GM12878 (cell line): Measurements from ENCODE around the gene PALMD. TPM values are rescaled to one million over a fixed set of nuclear protein-coding genes. Genes with fewer than 3 reads are reported as not detected.

Source experiments
- ATAC-seq: fragments of 200-7000 bp; cut with Tn5 transposase; 3 replicates; pipeline ENCODE4 v1.9.1; 2020; ENCODE audit warnings: mild to moderate bottlenecking, moderate library complexity
- BruUV-seq: library from RNA; stranded (reverse); fragments of 400-500 nt; replicated peaks from 2 replicates; lab custom pipeline; 2021; lab: Mats Ljungman, UMichigan
- CTCF ChIA-PET: fragments of 300-600 bp; sonication (Branson Sonifier 250); formaldehyde crosslinking; extraction: SDS; loops from one replicate; lab custom pipeline; 2021; ENCODE audit warnings: inconsistent platforms; lab: Yijun Ruan, JAX
- POLR2A ChIA-PET: fragments of 350-600 bp; formaldehyde crosslinking; extraction: SDS; loops from one replicate; lab custom pipeline; 2021; ENCODE audit warnings: inconsistent platforms; lab: Charles Lee
- RAD21 ChIA-PET: fragments of 300-600 bp; sonication (Branson Sonifier 250); formaldehyde crosslinking; loops from one replicate; lab custom pipeline; 2023; ENCODE audit warnings: antibody characterized with exemption; ENCODE audit not compliant: unreplicated experiment; lab: Charles Lee
- SMC1A ChIA-PET: fragments of 300-600 bp; sonication (Branson Sonifier 250); formaldehyde crosslinking; loops from one replicate; lab custom pipeline; 2023; ENCODE audit not compliant: unreplicated experiment, uncharacterized antibody; lab: Charles Lee
- DNase-seq: peaks from one replicate; pipeline ENCODE4 v3.0.0-alpha.2; 2011; ENCODE audit warnings: low read depth, low spot score
- FAIRE-seq: peaks from 3 replicates; lab custom pipeline; 2011; peaks lifted over from hg19 to GRCh38; lab: Jason Lieb, UNC
- H2AFZ ChIP-seq: 2 replicates; pipeline ENCODE4 v1.6.0; 2011; ENCODE audit warnings: low read depth, low read length, control low read depth; ENCODE audit not compliant: control insufficient read depth
- H3K27ac ChIP-seq: 2 replicates; pipeline ENCODE4 v1.5.1; 2011; ENCODE audit warnings: control low read depth; ENCODE audit not compliant: control insufficient read depth, insufficient read depth
- H3K27me3 ChIP-seq, 2 experiments: replicated peaks in 1 of 2; 2 replicates each; pipeline versions ENCODE4 v1.6.0 to v1.6.1; 2011; ENCODE audit warnings: low read length in 1 of 2; ENCODE audit not compliant: control insufficient read depth in 2 of 2, insufficient read depth in 2 of 2
- H3K36me3 ChIP-seq, 2 experiments: 2 replicates each; pipeline ENCODE4 v1.5.1; 2011; ENCODE audit warnings: low read length in 1 of 2; ENCODE audit not compliant: control insufficient read depth in 2 of 2, insufficient read depth in 2 of 2
- H3K4me1 ChIP-seq: 2 replicates; pipeline ENCODE4 v1.6.1; 2011; ENCODE audit warnings: mild to moderate bottlenecking, low read length, moderate library complexity, mixed read lengths; ENCODE audit not compliant: control insufficient read depth, insufficient read depth
- H3K4me2 ChIP-seq: 2 replicates; pipeline ENCODE4 v1.6.0; 2011; ENCODE audit warnings: control low read depth; ENCODE audit not compliant: control insufficient read depth, insufficient read depth
- H3K4me3 ChIP-seq: fragments of 200-600 bp; sonication (generic); 2 replicates; pipeline ENCODE4 v1.5.1; 2016
- H3K79me2 ChIP-seq: 2 replicates; pipeline ENCODE4 v1.6.0; 2011; ENCODE audit warnings: low read length; ENCODE audit not compliant: control insufficient read depth, insufficient read depth
- H3K9ac ChIP-seq: 2 replicates; pipeline ENCODE4 v1.8.0; 2011; ENCODE audit warnings: low read length, control low read depth, mixed read lengths; ENCODE audit not compliant: control insufficient read depth, insufficient read depth
- H3K9me3 ChIP-seq: replicated peaks from 3 replicates; pipeline ENCODE4 v1.5.1; 2011; ENCODE audit warnings: mild to moderate bottlenecking, low read length; ENCODE audit not compliant: control insufficient read depth, insufficient read depth
- H4K20me1 ChIP-seq: 2 replicates; pipeline ENCODE4 v1.6.0; 2011; ENCODE audit not compliant: control insufficient read depth, insufficient read depth
- BMI1 ChIP-seq: fragments of 450-650 bp; IDR thresholded peaks from 2 replicates; pipeline ENCODE4 v1.6.1; 2016; ENCODE audit warnings: mild to moderate bottlenecking, moderate library complexity, borderline replicate concordance
- CBFB ChIP-seq: IDR thresholded peaks from 2 replicates; pipeline ENCODE4 v1.6.1; 2016; ENCODE audit warnings: antibody characterized with exemption, low read depth
- CHD4 ChIP-seq: fragments of 200-600 bp; sonication (generic); IDR thresholded peaks from 2 replicates; pipeline ENCODE4 v1.6.1; 2016; ENCODE audit warnings: mild to moderate bottlenecking
- EED ChIP-seq: sonication (generic); IDR thresholded peaks from 2 replicates; pipeline ENCODE4 v1.6.1; 2016; ENCODE audit warnings: antibody characterized with exemption, low read depth
- IKZF2 ChIP-seq, 2 experiments: fragments of 450-650 bp; IDR thresholded peaks; 2 replicates each; pipeline ENCODE4 v1.6.1; 2017; ENCODE audit warnings: mild to moderate bottlenecking in 2 of 2, moderate library complexity in 2 of 2
- MYC ChIP-seq: IDR thresholded peaks from 2 replicates; pipeline ENCODE4 v1.6.1; 2011; ENCODE audit warnings: mild to moderate bottlenecking, low read length, moderate library complexity, inconsistent platforms; ENCODE audit not compliant: insufficient read depth, insufficient replicate concordance, insufficient read length, severe bottlenecking
- NR2C2 ChIP-seq: IDR thresholded peaks from 2 replicates; pipeline ENCODE4 v1.6.1; 2011; ENCODE audit warnings: borderline replicate concordance, low read depth; ENCODE audit not compliant: control insufficient read depth, insufficient read length
- PAX5 ChIP-seq: IDR thresholded peaks from 2 replicates; pipeline ENCODE4 v1.6.1; 2011; ENCODE audit warnings: low read depth, low read length, borderline replicate concordance
- POU2F2 ChIP-seq: IDR thresholded peaks from 3 replicates; pipeline ENCODE4 v1.6.1; 2011; ENCODE audit warnings: low read depth, mild to moderate bottlenecking, low read length, borderline replicate concordance
- RAD21 ChIP-seq: IDR thresholded peaks from 2 replicates; pipeline ENCODE4 v1.6.1; 2011; ENCODE audit warnings: mild to moderate bottlenecking, low read depth, low read length, moderate library complexity; ENCODE audit not compliant: insufficient read depth
- SPI1 ChIP-seq: IDR thresholded peaks from 2 replicates; pipeline ENCODE4 v1.6.1; 2011; ENCODE audit warnings: low read depth, mild to moderate bottlenecking, low read length, moderate library complexity, borderline replicate concordance; ENCODE audit not compliant: insufficient read depth
- SRF ChIP-seq, 2 experiments: IDR thresholded peaks; 2 replicates each; pipeline ENCODE4 v1.6.1; 2011; ENCODE audit warnings: low read depth in 2 of 2, low read length in 2 of 2, mild to moderate bottlenecking in 1 of 2, moderate library complexity in 1 of 2
- STAT3 ChIP-seq: IDR thresholded peaks from 2 replicates; pipeline ENCODE4 v1.6.1; 2011; ENCODE audit warnings: low read depth, low read length, improper control_type of control experiment
- TCF3 ChIP-seq: IDR thresholded peaks from 2 replicates; pipeline ENCODE4 v1.6.1; 2012; ENCODE audit warnings: low read depth, mild to moderate bottlenecking, low read length, borderline replicate concordance; ENCODE audit not compliant: insufficient read depth
- YY1 ChIP-seq: IDR thresholded peaks from 2 replicates; pipeline ENCODE4 v1.6.1; 2011; ENCODE audit warnings: low read depth, mild to moderate bottlenecking, low read length
- ZNF274 ChIP-seq: IDR thresholded peaks from one replicate; pipeline ENCODE4 v1.8.0; 2011; ENCODE audit not compliant: insufficient read length, insufficient read depth
- WGBS: methylation state at CpG from one replicate; pipeline ENCODE4 v1.1.6; 2016; ENCODE audit warnings: low lambda C conversion rate; ENCODE audit not compliant: insufficient replicate concordance, insufficient coverage; ENCODE audit errors: missing lambda C conversion rate; 5-methylcytosine and 5-hydroxymethylcytosine counted together
- in situ Hi-C: fragments of 300-500 bp; cut with MboI; formaldehyde crosslinking; loops from 9 replicates; pipeline ENCODE4 v1.14.3; 2018; ENCODE audit warnings: mixed read lengths
- intact Hi-C: fragments of 100-400 bp; cut with micrococcal nuclease; formaldehyde crosslinking; loops from one replicate; pipeline ENCODE4 v1.14.2; 2022; ENCODE audit not compliant: unreplicated experiment
- polyA plus RNA-seq, 11 experiments: library from polyadenylated mRNA; depleted of rRNA in 4 of 11; unstranded in 6 of 11; stranded (reverse) in 5 of 11; fragments of >200 nt; fragmentation: Nextera tagmentation in 4 of 11; fragmentation: Illumina TruSeq in 1 of 11; extraction: Ambion mirVana in 4 of 11; extraction: Trizol in 1 of 11; gene quantifications; 1 replicate in 1 of 11; 2 replicates in 10 of 11; pipeline versions ENCODE4 v1.2.1 to v1.2.3, GENCODE V29; 2011 to 2016; ENCODE audit warnings: inconsistent platforms in 2 of 11, missing spikeins in 2 of 11, low read depth in 1 of 11
- total RNA-seq, 4 experiments: library from RNA; depleted of rRNA in 3 of 4; stranded (reverse); fragments of >200 nt in 3 of 4; fragmentation: Illumina TruSeq in 1 of 4; extraction: Trizol in 1 of 4; gene quantifications; 2 replicates each; pipeline versions ENCODE4 v1.2.1 to v1.2.3, GENCODE V29; 2013 to 2021
- TF ChIP-seq, protein P1 (sequence below): fragments of 450-650 bp; formaldehyde crosslinking; IDR thresholded peaks from 2 replicates; pipeline ENCODE4 v1.4.0; 2020; ENCODE audit warnings: mild to moderate bottlenecking, moderate library complexity
- TF ChIP-seq, protein P2 (sequence below): fragments of 450-650 bp; formaldehyde crosslinking; IDR thresholded peaks from 2 replicates; pipeline ENCODE4 v1.5.0; 2022; ENCODE audit warnings: mild to moderate bottlenecking, missing genetic modification characterization

The PALMD gene
- total and polyA plus RNA-seq, 10 of the 15 experiments (the other 5 are each of a cell fraction or from before 2014, with no cell fraction given), result under 0.01 to 0.09 (median 0.04) TPM; not detected in 4

DNA sequence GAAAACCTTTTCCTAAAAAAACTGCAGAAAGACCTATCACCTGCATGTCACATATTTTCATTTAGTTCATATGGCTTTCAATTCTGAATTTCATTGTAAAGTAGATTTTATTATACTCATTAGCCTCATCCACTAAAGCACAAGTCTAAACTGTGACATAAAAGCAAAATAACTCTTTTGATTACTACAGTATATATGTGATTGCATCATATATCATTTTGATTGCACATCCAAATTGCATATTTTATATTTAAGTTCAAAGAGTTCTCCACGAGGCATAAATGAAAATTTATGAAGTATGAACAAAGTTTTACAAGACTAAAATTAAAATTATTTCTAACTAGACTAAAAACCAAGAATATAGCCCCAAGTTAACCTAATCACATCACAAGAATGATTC, 19.3 kb downstream of the PALMD start:
- POLR2A ChIA-PET, result no interaction called here
- CTCF ChIA-PET, result interaction anchor here (0.6 to 1.8 kb wide), 3 partner anchors 9 to 568 kb away, joined by 4 to 5 read pairs (median 4); no protein-coding TSS in a partner anchor
- Histone ChIP-seq H2AFZ (no peak overlapping the region), H3K4me2 (no peak overlapping the region), H3K9ac (no peak overlapping the region), H3K36me3 (no peaks in the 10 kb centered on the region), H3K4me1 (no peaks in the 10 kb centered on the region), H3K9me3 (no peaks in the 10 kb centered on the region), H3K79me2 (no peaks in the 10 kb centered on the region), H3K4me3 (no peak overlapping the region), H3K27me3 (no peaks in the 10 kb centered on the region), H3K27ac (no peak overlapping the region), H4K20me1 (no peaks in the 10 kb centered on the region)
- 0% methylated on average over 1 of the region's 1 CpG for WGBS
- DNase-seq, result no peak
- intact Hi-C loops (no loop called here), in situ Hi-C loops (no loop called here)
- SMC1A ChIA-PET, result no interaction called here
- RAD21 ChIA-PET, result no interaction called here
- no TSS peak for BruUV-seq
- no peak for ATAC-seq
- FAIRE-seq, result no peak
- TF ChIP-seq PAX5 (no peak), CHD4 (no peak), EED (no peak), ZNF274 (no peak), BMI1 (no peak), POU2F2 (no peak), NR2C2 (no peak), SPI1 (no peak), SRF (IDR thresholded peaks at IDR 0.05; ENCODE audit: low read depth in 2 of 2, low read length in 2 of 2) (no peak), STAT3 (no peak), RAD21 (no peak), TCF3 (no peak), YY1 (no peak), IKZF2 (IDR thresholded peaks at IDR 0.05) (no peak), MYC (no peak), CBFB (no peak)
- TF ChIP-seq, protein P1, sequence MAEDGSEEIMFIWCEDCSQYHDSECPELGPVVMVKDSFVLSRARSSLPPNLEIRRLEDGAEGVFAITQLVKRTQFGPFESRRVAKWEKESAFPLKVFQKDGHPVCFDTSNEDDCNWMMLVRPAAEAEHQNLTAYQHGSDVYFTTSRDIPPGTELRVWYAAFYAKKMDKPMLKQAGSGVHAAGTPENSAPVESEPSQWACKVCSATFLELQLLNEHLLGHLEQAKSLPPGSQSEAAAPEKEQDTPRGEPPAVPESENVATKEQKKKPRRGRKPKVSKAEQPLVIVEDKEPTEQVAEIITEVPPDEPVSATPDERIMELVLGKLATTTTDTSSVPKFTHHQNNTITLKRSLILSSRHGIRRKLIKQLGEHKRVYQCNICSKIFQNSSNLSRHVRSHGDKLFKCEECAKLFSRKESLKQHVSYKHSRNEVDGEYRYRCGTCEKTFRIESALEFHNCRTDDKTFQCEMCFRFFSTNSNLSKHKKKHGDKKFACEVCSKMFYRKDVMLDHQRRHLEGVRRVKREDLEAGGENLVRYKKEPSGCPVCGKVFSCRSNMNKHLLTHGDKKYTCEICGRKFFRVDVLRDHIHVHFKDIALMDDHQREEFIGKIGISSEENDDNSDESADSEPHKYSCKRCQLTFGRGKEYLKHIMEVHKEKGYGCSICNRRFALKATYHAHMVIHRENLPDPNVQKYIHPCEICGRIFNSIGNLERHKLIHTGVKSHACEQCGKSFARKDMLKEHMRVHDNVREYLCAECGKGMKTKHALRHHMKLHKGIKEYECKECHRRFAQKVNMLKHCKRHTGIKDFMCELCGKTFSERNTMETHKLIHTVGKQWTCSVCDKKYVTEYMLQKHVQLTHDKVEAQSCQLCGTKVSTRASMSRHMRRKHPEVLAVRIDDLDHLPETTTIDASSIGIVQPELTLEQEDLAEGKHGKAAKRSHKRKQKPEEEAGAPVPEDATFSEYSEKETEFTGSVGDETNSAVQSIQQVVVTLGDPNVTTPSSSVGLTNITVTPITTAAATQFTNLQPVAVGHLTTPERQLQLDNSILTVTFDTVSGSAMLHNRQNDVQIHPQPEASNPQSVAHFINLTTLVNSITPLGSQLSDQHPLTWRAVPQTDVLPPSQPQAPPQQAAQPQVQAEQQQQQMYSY (CRISPR knock-in tag), result no peak
- TF ChIP-seq, protein P2, sequence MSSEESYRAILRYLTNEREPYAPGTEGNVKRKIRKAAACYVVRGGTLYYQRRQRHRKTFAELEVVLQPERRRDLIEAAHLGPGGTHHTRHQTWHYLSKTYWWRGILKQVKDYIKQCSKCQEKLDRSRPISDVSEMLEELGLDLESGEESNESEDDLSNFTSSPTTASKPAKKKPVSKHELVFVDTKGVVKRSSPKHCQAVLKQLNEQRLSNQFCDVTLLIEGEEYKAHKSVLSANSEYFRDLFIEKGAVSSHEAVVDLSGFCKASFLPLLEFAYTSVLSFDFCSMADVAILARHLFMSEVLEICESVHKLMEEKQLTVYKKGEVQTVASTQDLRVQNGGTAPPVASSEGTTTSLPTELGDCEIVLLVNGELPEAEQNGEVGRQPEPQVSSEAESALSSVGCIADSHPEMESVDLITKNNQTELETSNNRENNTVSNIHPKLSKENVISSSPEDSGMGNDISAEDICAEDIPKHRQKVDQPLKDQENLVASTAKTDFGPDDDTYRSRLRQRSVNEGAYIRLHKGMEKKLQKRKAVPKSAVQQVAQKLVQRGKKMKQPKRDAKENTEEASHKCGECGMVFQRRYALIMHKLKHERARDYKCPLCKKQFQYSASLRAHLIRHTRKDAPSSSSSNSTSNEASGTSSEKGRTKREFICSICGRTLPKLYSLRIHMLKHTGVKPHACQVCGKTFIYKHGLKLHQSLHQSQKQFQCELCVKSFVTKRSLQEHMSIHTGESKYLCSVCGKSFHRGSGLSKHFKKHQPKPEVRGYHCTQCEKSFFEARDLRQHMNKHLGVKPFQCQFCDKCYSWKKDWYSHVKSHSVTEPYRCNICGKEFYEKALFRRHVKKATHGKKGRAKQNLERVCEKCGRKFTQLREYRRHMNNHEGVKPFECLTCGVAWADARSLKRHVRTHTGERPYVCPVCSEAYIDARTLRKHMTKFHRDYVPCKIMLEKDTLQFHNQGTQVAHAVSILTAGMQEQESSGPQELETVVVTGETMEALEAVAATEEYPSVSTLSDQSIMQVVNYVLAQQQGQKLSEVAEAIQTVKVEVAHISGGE (CRISPR knock-in tag), result no peak
